ENCODE data around the gene TTYH3.

TTYH3 gene

GRCh38 chr7:2646680-2647571, 15.1 kb downstream of the TTYH3 start:
- Histone ChIP-seq H3K4me3 (ENCODE audit: low read depth, low read length) (no peak overlapping the region), H4K8ac (ENCODE audit: low read depth, low read length) (peak overlapping the region; percentile 22), H2BK120ac (ENCODE audit: insufficient read depth, low read length, poor library complexity) (no peak overlapping the region), H3K23ac (ENCODE audit: low read length) (no peak overlapping the region), H3K4ac (ENCODE audit: low read depth, low read length) (no peak overlapping the region), H3K27me3 (ENCODE audit: insufficient read depth, low read length) (no peaks in the 10 kb centered on the region), H2BK12ac (ENCODE audit: low read length) (no peak overlapping the region), H3K14ac (ENCODE audit: low read length) (no peak overlapping the region), H3K18ac (ENCODE audit: low read length) (peak overlapping the region; percentile 53), H4K91ac (ENCODE audit: low read depth, low read length) (no peak overlapping the region), H2BK5ac (ENCODE audit: low read depth, low read length, poor library complexity) (no peak overlapping the region), H2AFZ (ENCODE audit: insufficient read depth, low read length, poor library complexity) (no peak overlapping the region), H4K12ac (ENCODE audit: low read depth, low read length) (no peak overlapping the region), H3K9me3 (ENCODE audit: insufficient read depth, low read depth, low read length) (peaks cover 2% of the 10 kb centered on the region), H3K36me3 (ENCODE audit: control insufficient read depth in 1 of 2, insufficient read depth in 2 of 2, low read length in 2 of 2) (peaks cover 53 to 56% of the 10 kb centered on the region in 2 experiments), H3K79me1 (ENCODE audit: low read length) (peaks cover 4% of the 10 kb centered on the region), H3K4me2 (ENCODE audit: low read length) (no peak overlapping the region), H3K9ac (ENCODE audit: low read length) (no peak overlapping the region), H3K4me1 (ENCODE audit: control insufficient read depth in 1 of 2, insufficient read depth in 2 of 2, low read length in 2 of 2) (peaks cover 27 to 29% of the 10 kb centered on the region in 2 experiments), H3K27ac (ENCODE audit: low read depth, low read length) (no peak overlapping the region), H2AK5ac (ENCODE audit: low read length) (no peak overlapping the region), H3K79me2 (ENCODE audit: control insufficient read depth, insufficient read depth, low read length, poor library complexity) (peaks cover 3% of the 10 kb centered on the region)
- no CpG with 5 or more reads among the region's 73 CpGs for WGBS (ENCODE audit: extremely low coverage, insufficient coverage, insufficient read length)
- DNase-seq, result peak; percentile 84 to 86

DNA sequence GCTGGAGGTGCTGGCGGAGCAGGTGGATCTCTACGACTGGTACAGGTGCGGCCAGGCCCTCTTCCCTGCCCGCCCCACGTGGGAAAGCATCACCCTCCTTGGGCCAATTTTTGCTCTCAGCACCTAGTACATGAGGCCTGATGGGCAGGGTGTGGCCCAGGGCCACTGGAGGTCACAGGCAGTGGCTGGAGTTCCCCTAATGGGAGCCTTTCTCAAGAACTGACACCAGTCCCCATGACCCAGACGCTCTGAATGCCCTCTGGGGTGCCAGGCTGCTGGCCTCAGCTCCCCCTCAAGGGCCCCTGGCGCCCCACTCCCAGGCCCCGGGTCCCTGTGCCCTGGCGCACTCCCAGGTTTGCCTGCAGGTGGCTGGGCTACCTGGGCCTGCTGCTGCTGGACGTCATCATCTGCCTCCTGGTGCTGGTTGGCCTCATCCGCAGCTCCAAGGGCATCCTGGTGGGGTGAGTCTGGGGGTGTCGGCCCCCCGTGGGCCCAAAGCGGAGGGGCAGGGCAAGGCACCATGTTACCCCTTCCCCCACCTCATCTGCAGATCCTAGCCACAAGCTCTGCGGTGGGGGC, 15.9 kb downstream of the TTYH3 start:
- no peak overlapping the region for H3K27ac ChIP-seq (ENCODE audit: low read depth, low read length)
- WGBS (ENCODE audit: extremely low coverage, insufficient coverage, insufficient read length), result no CpG with 5 or more reads among the region's 15 CpGs

GRCh38 chr7:2649139-2649838, 17.5 kb downstream of the TTYH3 start:
- H2BK5ac ChIP-seq (ENCODE audit: low read depth, low read length, poor library complexity), result no peak overlapping the region
- no peaks in the 10 kb centered on the region for H3K27me3 ChIP-seq (ENCODE audit: insufficient read depth, low read length)
- no peak overlapping the region for H4K91ac ChIP-seq (ENCODE audit: low read depth, low read length)
- H3K79me1 ChIP-seq (ENCODE audit: low read length), result peaks cover 4% of the 10 kb centered on the region
- H3K4me2 ChIP-seq (ENCODE audit: low read length), result no peak overlapping the region
- no peak overlapping the region for H3K18ac ChIP-seq (ENCODE audit: low read length)
- H3K9me3 ChIP-seq (ENCODE audit: insufficient read depth, low read depth, low read length), result peaks cover 2% of the 10 kb centered on the region
- H3K36me3 ChIP-seq (ENCODE audit: control insufficient read depth in 1 of 2, insufficient read depth in 2 of 2, low read length in 2 of 2), result peaks cover 61 to 66% of the 10 kb centered on the region in 2 experiments
- no peak overlapping the region for H3K4me3 ChIP-seq (ENCODE audit: low read depth, low read length)
- no peak overlapping the region for H2AK5ac ChIP-seq (ENCODE audit: low read length)
- no peak overlapping the region for H2BK12ac ChIP-seq (ENCODE audit: low read length)
- H3K4ac ChIP-seq (ENCODE audit: low read depth, low read length), result no peak overlapping the region
- no peak for DNase-seq
- no peak overlapping the region for H3K14ac ChIP-seq (ENCODE audit: low read length)
- no peak overlapping the region for H3K27ac ChIP-seq (ENCODE audit: low read depth, low read length)
- no peak overlapping the region for H4K8ac ChIP-seq (ENCODE audit: low read depth, low read length)
- H3K4me1 ChIP-seq (ENCODE audit: control insufficient read depth in 1 of 2, insufficient read depth in 2 of 2, low read length in 2 of 2), result peaks cover 18 to 21% of the 10 kb centered on the region in 2 experiments
- H3K23ac ChIP-seq (ENCODE audit: low read length), result no peak overlapping the region
- no peak overlapping the region for H2AFZ ChIP-seq (ENCODE audit: insufficient read depth, low read length, poor library complexity)
- H3K79me2 ChIP-seq (ENCODE audit: control insufficient read depth, insufficient read depth, low read length, poor library complexity), result no peaks in the 10 kb centered on the region
- H4K12ac ChIP-seq (ENCODE audit: low read depth, low read length), result peak overlapping the region; percentile 9
- no peak overlapping the region for H3K9ac ChIP-seq (ENCODE audit: low read length)
- no peak overlapping the region for H2BK120ac ChIP-seq (ENCODE audit: insufficient read depth, low read length, poor library complexity)
- WGBS (ENCODE audit: extremely low coverage, insufficient coverage, insufficient read length), result no CpG with 5 or more reads among the region's 18 CpGs

More for the DNA sequence above, 15.9 kb downstream of the TTYH3 start:
- Histone ChIP-seq H3K9me3 (ENCODE audit: insufficient read depth, low read depth, low read length) (peaks cover 2% of the 10 kb centered on the region), H3K4me2 (ENCODE audit: low read length) (no peak overlapping the region), H3K79me1 (ENCODE audit: low read length) (peaks cover 4% of the 10 kb centered on the region), H2BK120ac (ENCODE audit: insufficient read depth, low read length, poor library complexity) (no peak overlapping the region), H3K18ac (ENCODE audit: low read length) (no peak overlapping the region), H3K79me2 (ENCODE audit: control insufficient read depth, insufficient read depth, low read length, poor library complexity) (peaks cover 3% of the 10 kb centered on the region), H3K9ac (ENCODE audit: low read length) (no peak overlapping the region), H2AK5ac (ENCODE audit: low read length) (no peak overlapping the region), H4K8ac (ENCODE audit: low read depth, low read length) (no peak overlapping the region), H2BK5ac (ENCODE audit: low read depth, low read length, poor library complexity) (no peak overlapping the region), H3K23ac (ENCODE audit: low read length) (no peak overlapping the region), H3K36me3 (ENCODE audit: control insufficient read depth in 1 of 2, insufficient read depth in 2 of 2, low read length in 2 of 2) (peaks cover 60 to 64% of the 10 kb centered on the region in 2 experiments), H4K91ac (ENCODE audit: low read depth, low read length) (no peak overlapping the region), H4K12ac (ENCODE audit: low read depth, low read length) (no peak overlapping the region), H2AFZ (ENCODE audit: insufficient read depth, low read length, poor library complexity) (no peak overlapping the region), H3K27me3 (ENCODE audit: insufficient read depth, low read length) (no peaks in the 10 kb centered on the region), H2BK12ac (ENCODE audit: low read length) (no peak overlapping the region), H3K4me1 (ENCODE audit: control insufficient read depth in 1 of 2, insufficient read depth in 2 of 2, low read length in 2 of 2) (peaks cover 27 to 28% of the 10 kb centered on the region in 2 experiments), H3K14ac (ENCODE audit: low read length) (no peak overlapping the region), H3K4me3 (ENCODE audit: low read depth, low read length) (no peak overlapping the region), H3K4ac (ENCODE audit: low read depth, low read length) (no peak overlapping the region)
- DNase-seq, result no peak

GRCh38 chr7:2649991-2650390, 18.2 kb downstream of the TTYH3 start:
- H3K9ac ChIP-seq (ENCODE audit: low read length), result no peak overlapping the region
- H3K23ac ChIP-seq (ENCODE audit: low read length), result no peak overlapping the region
- no peak overlapping the region for H3K14ac ChIP-seq (ENCODE audit: low read length)
- H3K4me3 ChIP-seq (ENCODE audit: low read depth, low read length), result no peak overlapping the region
- H3K4me2 ChIP-seq (ENCODE audit: low read length), result no peak overlapping the region
- no peak overlapping the region for H4K12ac ChIP-seq (ENCODE audit: low read depth, low read length)
- no peaks in the 10 kb centered on the region for H3K79me2 ChIP-seq (ENCODE audit: control insufficient read depth, insufficient read depth, low read length, poor library complexity)
- H2BK5ac ChIP-seq (ENCODE audit: low read depth, low read length, poor library complexity), result no peak overlapping the region
- no peak overlapping the region for H4K91ac ChIP-seq (ENCODE audit: low read depth, low read length)
- no peak overlapping the region for H2BK120ac ChIP-seq (ENCODE audit: insufficient read depth, low read length, poor library complexity)
- H2AK5ac ChIP-seq (ENCODE audit: low read length), result no peak overlapping the region
- H3K4ac ChIP-seq (ENCODE audit: low read depth, low read length), result no peak overlapping the region
- peaks cover 11 to 14% of the 10 kb centered on the region in 2 experiments for H3K4me1 ChIP-seq (ENCODE audit: control insufficient read depth in 1 of 2, insufficient read depth in 2 of 2, low read length in 2 of 2)
- no peak overlapping the region for H2AFZ ChIP-seq (ENCODE audit: insufficient read depth, low read length, poor library complexity)
- H3K27ac ChIP-seq (ENCODE audit: low read depth, low read length), result no peak overlapping the region
- DNase-seq, result no peak
- WGBS (ENCODE audit: extremely low coverage, insufficient coverage, insufficient read length), result no CpG with 5 or more reads among the region's 11 CpGs
- H3K27me3 ChIP-seq (ENCODE audit: insufficient read depth, low read length), result no peaks in the 10 kb centered on the region
- H3K9me3 ChIP-seq (ENCODE audit: insufficient read depth, low read depth, low read length), result peaks cover 2% of the 10 kb centered on the region
- no peak overlapping the region for H2BK12ac ChIP-seq (ENCODE audit: low read length)
- no peak overlapping the region for H4K8ac ChIP-seq (ENCODE audit: low read depth, low read length)
- peaks cover 4% of the 10 kb centered on the region for H3K79me1 ChIP-seq (ENCODE audit: low read length)
- H3K36me3 ChIP-seq (ENCODE audit: control insufficient read depth in 1 of 2, insufficient read depth in 2 of 2, low read length in 2 of 2), result peaks cover 64 to 70% of the 10 kb centered on the region in 2 experiments
- H3K18ac ChIP-seq (ENCODE audit: low read length), result no peak overlapping the region
